Fibroblast of pulmonary artery (primary cell): ENCODE measurements around the gene NLRC5.
A peak's percentile ranks its signal among the peaks of the same experiment; 100 is the strongest.

Experiments
- DNase-seq: peaks from one replicate; pipeline ENCODE4 v3.0.0-alpha.2; 2010; ENCODE audit warnings: low read depth
- H3K4me3 ChIP-seq: replicated peaks from 2 replicates; pipeline ENCODE4 v1.5.1; 2011; ENCODE audit warnings: low read depth, mild to moderate bottlenecking, control low read depth, low read length, moderate library complexity
- TF ChIP-seq, protein P1 (sequence below): IDR thresholded peaks from 2 replicates; pipeline ENCODE4 v1.5.1; 2011; ENCODE audit warnings: mild to moderate bottlenecking, control low read depth, low read length, inconsistent platforms; ENCODE audit errors: missing control alignments

The NLRC5 gene

DNA sequence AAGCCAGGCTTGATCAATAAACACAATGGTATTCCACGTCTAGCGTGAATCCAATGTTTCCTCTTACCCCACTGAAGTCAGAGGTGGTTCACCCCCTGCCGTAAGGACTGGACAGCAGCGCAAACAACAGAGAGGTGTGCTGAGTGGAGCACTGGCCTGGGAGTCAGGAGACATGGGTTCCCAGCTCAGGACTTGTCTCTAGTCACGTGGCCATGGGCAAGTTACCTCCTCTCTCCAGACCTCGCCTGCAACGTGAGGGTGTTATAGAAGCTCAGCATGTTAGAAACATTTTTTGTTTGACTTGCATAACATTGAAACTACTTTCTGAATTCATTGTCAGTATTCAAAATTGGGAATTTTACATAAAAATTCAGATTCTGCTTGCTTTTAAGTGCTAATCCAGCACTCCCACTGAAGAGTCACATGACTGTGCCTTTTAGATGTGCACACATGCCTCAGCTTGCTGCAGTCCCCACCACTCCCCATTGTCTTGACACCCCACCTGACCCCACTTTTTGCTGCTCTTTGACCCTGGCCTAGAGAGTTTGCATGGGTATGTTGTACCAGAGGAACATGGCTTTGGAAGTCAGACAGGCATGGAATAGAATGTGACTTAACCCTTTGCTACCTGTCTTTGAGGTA, 94.2 kb downstream of the NLRC5 start:
- TF ChIP-seq, protein P1, sequence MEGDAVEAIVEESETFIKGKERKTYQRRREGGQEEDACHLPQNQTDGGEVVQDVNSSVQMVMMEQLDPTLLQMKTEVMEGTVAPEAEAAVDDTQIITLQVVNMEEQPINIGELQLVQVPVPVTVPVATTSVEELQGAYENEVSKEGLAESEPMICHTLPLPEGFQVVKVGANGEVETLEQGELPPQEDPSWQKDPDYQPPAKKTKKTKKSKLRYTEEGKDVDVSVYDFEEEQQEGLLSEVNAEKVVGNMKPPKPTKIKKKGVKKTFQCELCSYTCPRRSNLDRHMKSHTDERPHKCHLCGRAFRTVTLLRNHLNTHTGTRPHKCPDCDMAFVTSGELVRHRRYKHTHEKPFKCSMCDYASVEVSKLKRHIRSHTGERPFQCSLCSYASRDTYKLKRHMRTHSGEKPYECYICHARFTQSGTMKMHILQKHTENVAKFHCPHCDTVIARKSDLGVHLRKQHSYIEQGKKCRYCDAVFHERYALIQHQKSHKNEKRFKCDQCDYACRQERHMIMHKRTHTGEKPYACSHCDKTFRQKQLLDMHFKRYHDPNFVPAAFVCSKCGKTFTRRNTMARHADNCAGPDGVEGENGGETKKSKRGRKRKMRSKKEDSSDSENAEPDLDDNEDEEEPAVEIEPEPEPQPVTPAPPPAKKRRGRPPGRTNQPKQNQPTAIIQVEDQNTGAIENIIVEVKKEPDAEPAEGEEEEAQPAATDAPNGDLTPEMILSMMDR: no peak
- DNase-seq: no peak
- H3K4me3 ChIP-seq: no peak overlapping the region

DNA sequence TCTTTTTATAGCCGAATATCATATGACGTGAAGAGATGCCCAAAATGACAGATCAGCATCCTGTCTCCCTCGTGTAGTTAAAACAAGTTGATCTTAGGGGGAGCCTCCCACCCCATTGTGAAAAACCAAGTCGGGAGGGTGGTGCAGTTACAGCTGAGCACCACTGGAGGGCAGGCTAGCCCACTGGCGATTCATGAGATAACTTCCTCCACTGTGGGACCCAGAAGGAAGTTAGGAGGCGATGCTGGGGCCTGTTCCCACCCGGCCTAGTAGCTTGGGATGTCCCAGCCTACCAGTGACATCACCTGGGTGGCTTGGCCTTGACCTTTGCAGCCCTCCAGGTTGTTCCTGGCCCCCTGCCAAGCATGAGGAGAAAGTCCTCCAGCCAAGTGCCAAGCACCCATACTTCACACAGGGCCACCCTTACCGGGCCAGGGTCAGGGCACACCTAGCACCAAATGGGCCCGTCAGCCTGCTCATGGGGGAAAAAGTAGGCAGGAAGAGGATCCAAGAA, 95.0 kb downstream of the NLRC5 start:
- DNase-seq: peak; percentile 79
- TF ChIP-seq, protein P1: peak; percentile 100
- H3K4me3 ChIP-seq: no peak overlapping the region

GRCh38 chr16:57084996-57085395, 95.6 kb downstream of the NLRC5 start:
- TF ChIP-seq, protein P1: no peak
- no peak overlapping the region for H3K4me3 ChIP-seq
- no peak for DNase-seq

GRCh38 chr16:57087003-57087402, 97.6 kb downstream of the NLRC5 start:
- no peak for DNase-seq
- no peak overlapping the region for H3K4me3 ChIP-seq
- TF ChIP-seq, protein P1: no peak

- TF ChIP-seq, protein P1: no peak
- no peak for DNase-seq
- H3K4me3 ChIP-seq: no peak overlapping the region
Measured at GRCh38 chr16:57089406-57089805, 100.0 kb downstream of the NLRC5 start.

DNA sequence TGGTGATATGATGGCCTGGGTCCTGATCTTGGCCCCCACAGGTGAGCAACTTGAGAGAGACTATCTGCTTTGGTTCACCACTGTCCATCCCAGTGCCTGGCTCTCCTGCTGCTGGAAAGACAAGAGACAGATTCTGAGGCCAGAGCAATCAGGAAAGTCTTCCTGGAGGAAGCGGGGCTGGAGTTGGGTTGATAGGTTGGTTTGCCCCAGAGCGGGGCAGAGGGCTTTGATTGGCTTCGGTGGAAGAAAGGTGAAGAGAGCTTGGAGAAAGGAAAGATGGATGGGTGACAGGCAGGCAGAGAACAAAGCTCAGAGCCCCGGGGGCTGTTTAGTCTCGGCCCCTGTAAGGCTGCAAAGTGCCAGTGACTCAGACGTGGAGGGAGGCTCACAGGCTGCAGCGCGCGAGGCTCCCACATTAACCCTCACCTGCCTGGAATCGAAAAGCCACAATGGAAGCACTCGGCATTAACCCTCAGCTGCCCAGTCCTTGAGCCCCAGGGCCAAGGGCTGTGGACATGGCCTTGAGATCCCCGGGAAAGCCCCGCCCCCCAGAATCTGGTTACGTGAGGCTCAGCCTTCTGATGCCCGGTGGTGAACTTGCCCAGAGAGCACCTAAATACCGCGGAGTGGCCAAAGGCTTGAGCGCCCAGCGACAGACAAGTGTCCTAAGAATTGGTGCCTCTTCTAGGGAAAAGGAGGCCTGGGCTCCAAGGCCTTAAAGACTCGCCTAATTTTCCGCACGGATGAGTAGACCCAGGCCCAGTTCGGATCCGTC, 102.0 kb downstream of the NLRC5 start:
- TF ChIP-seq, protein P1: no peak
- peak overlapping the region; percentile 64 for H3K4me3 ChIP-seq
- peak; percentile 42 for DNase-seq
